ENCODE measurements around the gene KIF26B.

DNA sequence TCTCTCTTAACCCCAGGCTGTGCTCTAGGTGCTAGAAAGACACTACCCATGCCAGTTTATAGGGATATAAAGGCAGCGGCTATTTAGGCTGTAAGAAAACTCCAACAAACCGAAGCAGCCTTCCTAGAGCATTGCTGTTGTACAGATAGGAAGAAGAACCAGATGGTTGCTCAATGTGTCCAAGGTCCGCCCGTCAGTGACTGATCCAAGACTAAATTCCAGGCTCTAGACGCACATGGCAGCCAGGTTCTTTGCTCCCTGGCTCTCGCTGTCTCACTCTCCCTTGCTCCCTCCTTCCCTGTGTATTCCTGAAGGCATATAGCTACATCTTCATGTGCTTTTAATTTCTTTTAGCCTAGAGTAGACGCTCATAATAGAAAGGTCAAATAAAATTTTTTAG, 303.4 kb downstream of the KIF26B start:
- TF ChIP-seq, protein P1, sequence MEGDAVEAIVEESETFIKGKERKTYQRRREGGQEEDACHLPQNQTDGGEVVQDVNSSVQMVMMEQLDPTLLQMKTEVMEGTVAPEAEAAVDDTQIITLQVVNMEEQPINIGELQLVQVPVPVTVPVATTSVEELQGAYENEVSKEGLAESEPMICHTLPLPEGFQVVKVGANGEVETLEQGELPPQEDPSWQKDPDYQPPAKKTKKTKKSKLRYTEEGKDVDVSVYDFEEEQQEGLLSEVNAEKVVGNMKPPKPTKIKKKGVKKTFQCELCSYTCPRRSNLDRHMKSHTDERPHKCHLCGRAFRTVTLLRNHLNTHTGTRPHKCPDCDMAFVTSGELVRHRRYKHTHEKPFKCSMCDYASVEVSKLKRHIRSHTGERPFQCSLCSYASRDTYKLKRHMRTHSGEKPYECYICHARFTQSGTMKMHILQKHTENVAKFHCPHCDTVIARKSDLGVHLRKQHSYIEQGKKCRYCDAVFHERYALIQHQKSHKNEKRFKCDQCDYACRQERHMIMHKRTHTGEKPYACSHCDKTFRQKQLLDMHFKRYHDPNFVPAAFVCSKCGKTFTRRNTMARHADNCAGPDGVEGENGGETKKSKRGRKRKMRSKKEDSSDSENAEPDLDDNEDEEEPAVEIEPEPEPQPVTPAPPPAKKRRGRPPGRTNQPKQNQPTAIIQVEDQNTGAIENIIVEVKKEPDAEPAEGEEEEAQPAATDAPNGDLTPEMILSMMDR (IDR thresholded peaks at IDR 0.05): no peak
- TF ChIP-seq POLR2A (IDR thresholded peaks at IDR 0.05) (no peak), POLR2AphosphoS5 (IDR thresholded peaks at IDR 0.05) (no peak)

All from suprapubic skin (tissue), 4 donors.